SK-N-SH treated with all-trans-retinoic acid at 6 μM for 48 hours (cell line): ENCODE measurements around the gene DOK6.

Source experiments
- ATAC-seq: fragments of 200-7000 bp; cut with Tn5 transposase; 3 replicates; pipeline ENCODE4 v1.9.1; 2020; ENCODE audit warnings: mild to moderate bottlenecking, moderate library complexity
- ARNTL ChIP-seq: fragments of 450-650 bp; formaldehyde crosslinking; IDR thresholded peaks from 2 replicates; pipeline ENCODE4 v1.5.0; 2020; ENCODE audit warnings: low read depth, mild to moderate bottlenecking, moderate library complexity, borderline replicate concordance
- CREB5 ChIP-seq: fragments of 250-450 bp; sonication (Bioruptor Pico); IDR thresholded peaks from 2 replicates; pipeline ENCODE4 v1.5.1; 2020; ENCODE audit warnings: low read depth, mild to moderate bottlenecking, moderate library complexity
- CSDC2 ChIP-seq: fragments of 250-450 bp; sonication (Bioruptor Pico); IDR thresholded peaks from 2 replicates; pipeline ENCODE4 v1.5.0; 2020; ENCODE audit warnings: mild to moderate bottlenecking, moderate library complexity
- PPARA ChIP-seq: fragments of 250-450 bp; sonication (Bioruptor Pico); IDR thresholded peaks from 2 replicates; pipeline ENCODE4 v1.5.0; 2020; ENCODE audit warnings: mild to moderate bottlenecking, borderline replicate concordance
- RARB ChIP-seq: fragments of 250-450 bp; sonication (Bioruptor Pico); IDR thresholded peaks from 2 replicates; pipeline ENCODE4 v1.8.0; 2021; ENCODE audit warnings: mild to moderate bottlenecking, moderate library complexity
- TOX ChIP-seq: fragments of 250-450 bp; sonication (Bioruptor Pico); IDR thresholded peaks from 2 replicates; pipeline ENCODE4 v1.8.0; 2021; ENCODE audit warnings: mild to moderate bottlenecking, moderate library complexity, borderline replicate concordance
- TSHZ2 ChIP-seq: fragments of 250-450 bp; sonication (Bioruptor Pico); IDR thresholded peaks from 2 replicates; pipeline ENCODE4 v1.5.0; 2020; ENCODE audit warnings: mild to moderate bottlenecking, moderate library complexity
- ZC3H10 ChIP-seq: fragments of 250-450 bp; sonication (Bioruptor Pico); IDR thresholded peaks from 2 replicates; pipeline ENCODE4 v1.5.1; 2021; ENCODE audit warnings: mild to moderate bottlenecking, moderate library complexity
- ZFP30 ChIP-seq: fragments of 450-650 bp; formaldehyde crosslinking; IDR thresholded peaks from 2 replicates; pipeline ENCODE4 v1.5.0; 2022; ENCODE audit warnings: mild to moderate bottlenecking, moderate library complexity
- ZNF70 ChIP-seq: fragments of 450-650 bp; formaldehyde crosslinking; IDR thresholded peaks from 2 replicates; pipeline ENCODE4 v1.5.0; 2020; ENCODE audit warnings: mild to moderate bottlenecking, moderate library complexity
- TF ChIP-seq, protein P1 (sequence below): fragments of 250-450 bp; sonication (Bioruptor Pico); IDR thresholded peaks from 2 replicates; pipeline ENCODE4 v1.5.1; 2021; ENCODE audit warnings: mild to moderate bottlenecking, moderate library complexity
- TF ChIP-seq, protein P2 (sequence below): fragments of 250-450 bp; sonication (Bioruptor Pico); IDR thresholded peaks from 2 replicates; pipeline ENCODE4 v1.8.0; 2021; ENCODE audit warnings: low read depth, mild to moderate bottlenecking, moderate library complexity, borderline replicate concordance
- TF ChIP-seq, protein P3 (sequence below): fragments of 250-450 bp; sonication (Bioruptor Pico); IDR thresholded peaks from 2 replicates; pipeline ENCODE4 v1.8.0; 2020; ENCODE audit warnings: mild to moderate bottlenecking, moderate library complexity, borderline replicate concordance

The DOK6 gene

DNA sequence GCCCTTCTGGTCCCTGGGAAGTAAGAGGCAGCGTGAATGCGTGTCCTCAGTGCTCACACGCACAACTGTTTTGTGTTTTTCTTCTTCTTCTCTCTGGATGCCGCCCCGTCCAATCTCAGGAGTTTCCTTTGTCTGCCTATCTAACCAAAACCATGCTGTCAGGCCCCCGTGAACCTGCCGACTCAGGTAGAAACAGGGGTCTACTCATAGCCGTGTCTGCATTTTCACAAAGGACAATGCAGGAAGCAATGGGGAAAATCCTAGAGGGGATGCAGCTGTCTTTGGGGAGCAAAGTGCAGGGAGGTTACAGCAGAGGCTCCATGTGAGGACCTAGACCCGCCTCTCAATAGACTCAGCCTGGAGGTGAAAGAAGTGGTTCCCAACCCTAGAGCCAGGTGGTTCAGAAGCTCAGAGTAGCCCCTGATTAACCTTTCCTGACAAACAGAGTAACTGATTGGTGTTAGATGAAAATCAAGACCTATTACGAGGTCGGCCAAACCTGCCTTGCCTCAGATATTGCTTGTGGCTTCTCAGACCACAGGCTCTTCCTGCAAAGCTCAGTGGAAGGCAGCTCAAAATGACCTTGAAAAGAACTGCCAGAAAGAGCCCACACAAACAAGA is 497.7 kb downstream of the DOK6 start:
- ATAC-seq = no peak
- no peak for TF ChIP-seq RARB
- TF ChIP-seq TOX (CRISPR knock-in tag) = no peak
- TF ChIP-seq, protein P1, sequence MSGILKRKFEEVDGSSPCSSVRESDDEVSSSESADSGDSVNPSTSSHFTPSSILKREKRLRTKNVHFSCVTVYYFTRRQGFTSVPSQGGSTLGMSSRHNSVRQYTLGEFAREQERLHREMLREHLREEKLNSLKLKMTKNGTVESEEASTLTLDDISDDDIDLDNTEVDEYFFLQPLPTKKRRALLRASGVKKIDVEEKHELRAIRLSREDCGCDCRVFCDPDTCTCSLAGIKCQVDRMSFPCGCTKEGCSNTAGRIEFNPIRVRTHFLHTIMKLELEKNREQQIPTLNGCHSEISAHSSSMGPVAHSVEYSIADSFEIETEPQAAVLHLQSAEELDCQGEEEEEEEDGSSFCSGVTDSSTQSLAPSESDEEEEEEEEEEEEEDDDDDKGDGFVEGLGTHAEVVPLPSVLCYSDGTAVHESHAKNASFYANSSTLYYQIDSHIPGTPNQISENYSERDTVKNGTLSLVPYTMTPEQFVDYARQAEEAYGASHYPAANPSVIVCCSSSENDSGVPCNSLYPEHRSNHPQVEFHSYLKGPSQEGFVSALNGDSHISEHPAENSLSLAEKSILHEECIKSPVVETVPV (CRISPR knock-in tag) = no peak
- no peak for TF ChIP-seq CREB5 (CRISPR knock-in tag)
- no peak for TF ChIP-seq ZNF70
- TF ChIP-seq, protein P2, sequence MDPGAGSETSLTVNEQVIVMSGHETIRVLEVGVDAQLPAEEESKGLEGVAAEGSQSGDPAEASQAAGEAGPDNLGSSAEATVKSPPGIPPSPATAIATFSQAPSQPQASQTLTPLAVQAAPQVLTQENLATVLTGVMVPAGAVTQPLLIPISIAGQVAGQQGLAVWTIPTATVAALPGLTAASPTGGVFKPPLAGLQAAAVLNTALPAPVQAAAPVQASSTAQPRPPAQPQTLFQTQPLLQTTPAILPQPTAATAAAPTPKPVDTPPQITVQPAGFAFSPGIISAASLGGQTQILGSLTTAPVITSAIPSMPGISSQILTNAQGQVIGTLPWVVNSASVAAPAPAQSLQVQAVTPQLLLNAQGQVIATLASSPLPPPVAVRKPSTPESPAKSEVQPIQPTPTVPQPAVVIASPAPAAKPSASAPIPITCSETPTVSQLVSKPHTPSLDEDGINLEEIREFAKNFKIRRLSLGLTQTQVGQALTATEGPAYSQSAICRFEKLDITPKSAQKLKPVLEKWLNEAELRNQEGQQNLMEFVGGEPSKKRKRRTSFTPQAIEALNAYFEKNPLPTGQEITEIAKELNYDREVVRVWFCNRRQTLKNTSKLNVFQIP (CRISPR knock-in tag) = no peak
- TF ChIP-seq, protein P3, sequence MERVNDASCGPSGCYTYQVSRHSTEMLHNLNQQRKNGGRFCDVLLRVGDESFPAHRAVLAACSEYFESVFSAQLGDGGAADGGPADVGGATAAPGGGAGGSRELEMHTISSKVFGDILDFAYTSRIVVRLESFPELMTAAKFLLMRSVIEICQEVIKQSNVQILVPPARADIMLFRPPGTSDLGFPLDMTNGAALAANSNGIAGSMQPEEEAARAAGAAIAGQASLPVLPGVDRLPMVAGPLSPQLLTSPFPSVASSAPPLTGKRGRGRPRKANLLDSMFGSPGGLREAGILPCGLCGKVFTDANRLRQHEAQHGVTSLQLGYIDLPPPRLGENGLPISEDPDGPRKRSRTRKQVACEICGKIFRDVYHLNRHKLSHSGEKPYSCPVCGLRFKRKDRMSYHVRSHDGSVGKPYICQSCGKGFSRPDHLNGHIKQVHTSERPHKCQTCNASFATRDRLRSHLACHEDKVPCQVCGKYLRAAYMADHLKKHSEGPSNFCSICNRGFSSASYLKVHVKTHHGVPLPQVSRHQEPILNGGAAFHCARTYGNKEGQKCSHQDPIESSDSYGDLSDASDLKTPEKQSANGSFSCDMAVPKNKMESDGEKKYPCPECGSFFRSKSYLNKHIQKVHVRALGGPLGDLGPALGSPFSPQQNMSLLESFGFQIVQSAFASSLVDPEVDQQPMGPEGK (CRISPR knock-in tag) = no peak
- no peak for TF ChIP-seq ZFP30
- no peak for TF ChIP-seq TSHZ2 (CRISPR knock-in tag)
- no peak for TF ChIP-seq CSDC2 (CRISPR knock-in tag)
- no peak for TF ChIP-seq ZC3H10
- no peak for TF ChIP-seq ARNTL (CRISPR knock-in tag)
- TF ChIP-seq PPARA (CRISPR knock-in tag) = no peak
- TF ChIP-seq, all 23 proteins: peak for 0
